Cardiac septum (tissue), 1 donor: Measurements from ENCODE around the gene TNFRSF19. TPM values are rescaled to one million over a fixed set of nuclear protein-coding genes. Genes with fewer than 3 reads are reported as not detected.
"Not testable (repeated sequence)": the region's sequence is repeated elsewhere in the genome, so short reads cannot be mapped to it uniquely, and the experiment has no call there.

ENCODE experiments used
- DNase-seq: peaks from one replicate; pipeline ENCODE4 v3.0.0-alpha.2; 2020; ENCODE audit warnings: low spot score
- intact Hi-C: fragments of 100-400 bp; cut with DNase I; formaldehyde crosslinking; loops from one replicate; pipeline ENCODE4 v1.14.0; 2022
- long read RNA-seq: library from polyadenylated mRNA; unstranded; transcript quantifications from one replicate; pipeline ENCODE4 v2.0.0, GENCODE V29; 2021
- total RNA-seq: library from RNA; stranded (reverse); fragmentation: NEBNext Ultra II Directional; extraction: Animal tissue kit (Norgen Biotek cat#: 25700); gene quantifications from one replicate; pipeline ENCODE4 v1.2.1, GENCODE V29; 2021
- donor health status: DM: no; HTN: no; CAD: no.

Gene TNFRSF19
- 20.0 TPM for total RNA-seq
- long read RNA-seq, partial matches to known transcripts: 4 of 13 reads
- long read RNA-seq, other reads (novel, unspliced or antisense): 8 of 13 reads

DNA sequence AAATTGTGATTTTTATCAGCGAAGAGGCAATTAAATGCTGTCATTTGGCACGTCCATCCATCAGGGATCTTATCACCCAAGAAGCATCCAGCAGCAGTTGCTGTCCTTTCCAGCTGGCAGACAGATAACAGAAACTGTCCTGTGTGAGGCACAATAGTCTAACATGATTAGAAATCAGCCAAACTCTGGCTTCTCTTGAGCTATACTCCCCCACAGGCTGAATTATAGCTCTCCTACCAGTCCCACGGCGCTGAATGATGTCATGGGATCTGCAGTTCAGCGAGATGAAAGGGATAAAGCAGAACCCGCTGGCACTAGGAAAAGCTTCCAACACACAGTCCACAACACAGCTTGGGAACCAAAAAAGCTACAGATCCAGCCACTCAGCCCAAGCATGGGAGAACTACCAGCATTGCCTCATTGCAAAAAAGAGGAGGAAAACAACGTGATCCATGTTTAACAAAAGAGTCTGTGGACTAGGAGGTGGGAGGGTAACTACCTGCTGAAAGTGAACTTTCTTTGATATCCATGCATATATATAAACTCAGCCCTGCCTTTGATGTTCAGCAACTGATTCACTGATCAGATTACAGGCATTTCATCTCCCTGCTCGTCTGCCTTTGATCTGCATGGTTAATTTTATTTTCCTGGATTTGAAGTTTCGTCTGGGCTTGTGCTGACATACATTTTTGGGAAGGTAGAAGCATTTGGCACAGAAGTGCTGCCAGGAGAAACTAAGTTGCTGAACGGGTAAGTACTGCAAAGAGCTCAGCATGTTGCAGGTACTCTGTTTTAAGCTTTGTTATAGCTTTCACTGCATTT, at the start of gene TNFRSF19:
Gene TNFRSF19, plus strand, starts transcription at position 314 of the 822 bp plus-strand sequence. CDS start 19,772 bp downstream, outside the sequence.
- DNase-seq: no peak
- intact Hi-C loops: no loop called here

GRCh38 chr13:23529926-23530325, 40.3 kb upstream of the TNFRSF19 start:
- DNase-seq, intact Hi-C loops: not testable (repeated sequence)

DNA sequence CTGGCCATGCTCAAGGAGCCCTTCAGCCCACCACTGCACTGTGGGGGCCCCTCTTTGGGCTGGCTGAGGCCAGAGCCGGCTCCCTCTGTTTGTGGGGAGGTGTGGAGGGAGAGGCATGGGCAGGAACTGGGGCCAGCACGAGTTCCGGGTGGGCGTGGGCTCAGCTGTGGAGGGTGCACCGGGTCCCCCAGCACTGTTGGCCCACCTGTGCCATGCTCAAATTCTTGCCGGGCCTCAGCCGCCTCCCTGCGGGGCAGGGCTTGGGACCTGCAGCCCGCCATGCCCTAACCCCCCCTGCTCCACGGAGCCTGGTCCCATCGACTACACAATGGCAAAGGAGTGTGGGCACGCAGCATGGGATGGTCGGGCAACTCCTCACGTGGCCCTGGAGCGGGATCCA, 38.8 kb upstream of the TNFRSF19 start:
- no peak for DNase-seq
- intact Hi-C loops: no loop called here

GRCh38 chr13:23534090-23534489, 36.1 kb upstream of the TNFRSF19 start:
- intact Hi-C loops: no loop called here
- DNase-seq: no peak

- no peak for DNase-seq
- intact Hi-C loops: no loop called here
Measured at GRCh38 chr13:23541221-23541824, 28.9 kb upstream of the TNFRSF19 start.

- intact Hi-C loops: no loop called here
Measured at GRCh38 chr13:23544668-23545067, 25.5 kb upstream of the TNFRSF19 start.

GRCh38 chr13:23547000-23547590, 23.1 kb upstream of the TNFRSF19 start:
- peak; percentile 80 for DNase-seq
- intact Hi-C loops: no loop called here

More at GRCh38 chr13:23544668-23545067, 25.5 kb upstream of the TNFRSF19 start:
- DNase-seq: no peak

GRCh38 chr13:23549724-23550123, 20.5 kb upstream of the TNFRSF19 start:
- intact Hi-C loops: loop anchor here (5.0 kb wide), 1 partner anchor 37 kb away; no protein-coding TSS in a partner anchor
- no peak for DNase-seq

DNA sequence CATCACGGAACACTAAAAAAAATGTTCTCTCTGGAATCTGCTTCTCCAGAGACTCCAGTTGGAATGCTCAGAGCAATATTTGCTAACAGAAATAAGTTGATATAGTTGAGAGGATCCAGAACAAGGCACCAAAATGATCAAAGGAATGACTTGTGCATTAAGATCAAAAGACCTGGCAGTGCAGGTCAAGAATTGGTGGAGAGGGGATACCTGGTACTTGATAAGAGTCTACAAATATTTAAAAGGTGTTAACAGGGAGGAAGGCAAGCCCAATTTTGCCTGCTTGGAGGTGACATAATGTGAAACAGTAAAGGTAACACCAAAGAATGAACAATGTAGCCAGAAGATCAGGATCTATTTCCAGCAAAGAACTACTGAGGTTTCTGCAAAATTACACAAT, 20.0 kb upstream of the TNFRSF19 start:
- intact Hi-C loops: loop anchor here (5.0 kb wide), 1 partner anchor 38 kb away; no protein-coding TSS in a partner anchor
- DNase-seq: no peak

- DNase-seq: no peak
- intact Hi-C loops: loop anchor here (5.0 kb wide), 1 partner anchor 39 kb away; no protein-coding TSS in a partner anchor
Measured at GRCh38 chr13:23551213-23552008, 18.8 kb upstream of the TNFRSF19 start.

DNA sequence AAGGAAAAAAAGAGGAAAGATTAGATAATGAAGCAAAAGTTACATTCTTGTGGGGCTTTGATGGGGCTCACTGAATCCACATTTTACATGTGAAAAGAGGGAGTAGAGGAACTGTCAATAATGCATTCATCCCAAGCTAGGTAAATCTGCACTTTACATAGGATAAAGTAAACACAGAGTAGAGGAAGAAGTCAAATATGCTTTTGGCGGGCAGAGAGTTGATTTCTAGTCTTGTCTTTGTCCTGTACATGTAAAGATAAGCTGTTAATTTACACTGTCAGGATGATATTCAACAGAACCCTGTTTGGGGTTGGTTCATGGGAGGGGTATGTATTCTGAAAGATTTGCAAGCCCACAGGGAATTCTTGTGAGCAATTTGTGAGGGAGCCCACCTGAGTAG, 18.0 kb upstream of the TNFRSF19 start:
- intact Hi-C loops: loop anchor here (5.0 kb wide), 1 partner anchor 40 kb away; no protein-coding TSS in a partner anchor
- no peak for DNase-seq

DNA sequence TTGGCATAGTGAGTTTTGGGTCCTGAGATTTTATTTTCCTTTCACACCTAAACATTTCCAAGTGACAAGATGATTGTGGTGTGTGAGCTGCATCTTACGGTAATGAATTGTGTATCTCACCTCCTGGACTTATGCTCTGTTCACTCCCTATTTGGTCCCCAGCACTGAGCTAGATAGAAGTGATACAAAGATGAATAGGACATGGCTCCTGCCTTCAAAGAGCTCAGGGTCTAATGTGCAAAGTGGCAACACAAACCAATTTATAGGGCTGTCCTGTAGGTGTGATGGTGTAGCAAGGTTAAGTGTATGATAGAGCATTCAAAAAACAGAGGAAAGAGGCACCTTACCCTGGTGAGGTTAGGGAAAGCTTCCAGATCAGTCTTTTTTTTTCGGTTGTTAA, 17.6 kb upstream of the TNFRSF19 start:
- intact Hi-C loops: loop anchor here (5.0 kb wide), 1 partner anchor 40 kb away; no protein-coding TSS in a partner anchor
- DNase-seq: no peak

- intact Hi-C loops: loop anchor here (5.0 kb wide), 1 partner anchor 42 kb away; no protein-coding TSS in a partner anchor
- no peak for DNase-seq
Measured at GRCh38 chr13:23554000-23554399, 16.2 kb upstream of the TNFRSF19 start.

- intact Hi-C loops: no loop called here
- DNase-seq: no peak
Measured at GRCh38 chr13:23557043-23557442, 13.2 kb upstream of the TNFRSF19 start.

- DNase-seq: no peak
- intact Hi-C loops: no loop called here
Measured at GRCh38 chr13:23557733-23558132, 12.5 kb upstream of the TNFRSF19 start.

- intact Hi-C loops: no loop called here
- peak; percentile 79 for DNase-seq
Measured at GRCh38 chr13:23558675-23559536, 11.3 kb upstream of the TNFRSF19 start.

GRCh38 chr13:23560571-23561089, 9.6 kb upstream of the TNFRSF19 start:
- intact Hi-C loops: loop anchor here (2.0 kb wide), 1 partner anchor 54 kb away; no protein-coding TSS in a partner anchor
- no peak for DNase-seq

GRCh38 chr13:23561261-23561660, 9.0 kb upstream of the TNFRSF19 start:
- intact Hi-C loops: loop anchor here (2.0 kb wide), 1 partner anchor 54 kb away; no protein-coding TSS in a partner anchor

More at GRCh38 chr13:23561261-23561660, 9.0 kb upstream of the TNFRSF19 start:
- no peak for DNase-seq
